ENCODE data around the gene DDX6.

DDX6 gene

GRCh38 chr11:118818130-118818529 lies 27.2 kb upstream of the DDX6 start:
- Histone ChIP-seq H3K9ac (no peak overlapping the region), H3K9me3 (ENCODE audit: control insufficient read depth, low read length) (no peaks in the 10 kb centered on the region), H3K4me3 (ENCODE audit: low read depth, low read length) (no peak overlapping the region), H3K4me2 (ENCODE audit: low read length) (no peak overlapping the region), H3K27me3 (ENCODE audit: control insufficient read depth, insufficient read depth, low read length) (no peaks in the 10 kb centered on the region), H3K27ac (no peak overlapping the region), H3K36me3 (ENCODE audit: control insufficient read depth, insufficient read depth, low read length) (no peaks in the 10 kb centered on the region), H3K4me1 (peaks cover 4% of the 10 kb centered on the region), H3K79me2 (no peaks in the 10 kb centered on the region), H2AFZ (no peak overlapping the region)
- TF ChIP-seq CTCF (IDR thresholded peaks at IDR 0.05): no peak

GRCh38 chr11:118813551-118813950 lies 22.6 kb upstream of the DDX6 start:
- Histone ChIP-seq H3K36me3 (ENCODE audit: control insufficient read depth, insufficient read depth, low read length) (no peaks in the 10 kb centered on the region), H3K9me3 (ENCODE audit: control insufficient read depth, low read length) (no peaks in the 10 kb centered on the region), H3K9ac (no peak overlapping the region), H2AFZ (no peak overlapping the region), H3K4me2 (ENCODE audit: low read length) (no peak overlapping the region), H3K4me3 (ENCODE audit: low read depth, low read length) (no peak overlapping the region), H3K79me2 (no peaks in the 10 kb centered on the region), H3K27ac (no peak overlapping the region), H3K27me3 (ENCODE audit: control insufficient read depth, insufficient read depth, low read length) (no peaks in the 10 kb centered on the region), H3K4me1 (no peaks in the 10 kb centered on the region)
- no peak for TF ChIP-seq CTCF (IDR thresholded peaks at IDR 0.05)

GRCh38 chr11:118812485-118812884 lies 21.5 kb upstream of the DDX6 start:
- no peak overlapping the region for H3K9ac ChIP-seq
- no peak overlapping the region for H3K4me2 ChIP-seq (ENCODE audit: low read length)
- H2AFZ ChIP-seq: no peak overlapping the region
- H3K79me2 ChIP-seq: no peaks in the 10 kb centered on the region
- H3K27me3 ChIP-seq (ENCODE audit: control insufficient read depth, insufficient read depth, low read length): no peaks in the 10 kb centered on the region
- no peaks in the 10 kb centered on the region for H3K9me3 ChIP-seq (ENCODE audit: control insufficient read depth, low read length)
- no peaks in the 10 kb centered on the region for H3K36me3 ChIP-seq (ENCODE audit: control insufficient read depth, insufficient read depth, low read length)
- H3K4me3 ChIP-seq (ENCODE audit: low read depth, low read length): no peak overlapping the region
- no peak overlapping the region for H3K27ac ChIP-seq
- TF ChIP-seq CTCF (IDR thresholded peaks at IDR 0.05): no peak
- H3K4me1 ChIP-seq: no peaks in the 10 kb centered on the region

GRCh38 chr11:118807800-118808778 lies 17.1 kb upstream of the DDX6 start:
- no peaks in the 10 kb centered on the region for H3K79me2 ChIP-seq
- H3K27ac ChIP-seq: no peak overlapping the region
- H3K36me3 ChIP-seq (ENCODE audit: control insufficient read depth, insufficient read depth, low read length): no peaks in the 10 kb centered on the region
- TF ChIP-seq CTCF (IDR thresholded peaks at IDR 0.05): no peak
- H3K4me2 ChIP-seq (ENCODE audit: low read length): no peak overlapping the region
- no peak overlapping the region for H2AFZ ChIP-seq
- H3K9ac ChIP-seq: no peak overlapping the region
- H3K9me3 ChIP-seq (ENCODE audit: control insufficient read depth, low read length): no peaks in the 10 kb centered on the region
- no peak overlapping the region for H3K4me3 ChIP-seq (ENCODE audit: low read depth, low read length)
- H3K4me1 ChIP-seq: no peaks in the 10 kb centered on the region
- H3K27me3 ChIP-seq (ENCODE audit: control insufficient read depth, insufficient read depth, low read length): no peaks in the 10 kb centered on the region

GRCh38 chr11:118806400-118806799 lies 15.4 kb upstream of the DDX6 start:
- no peak overlapping the region for H3K9ac ChIP-seq
- H3K4me2 ChIP-seq (ENCODE audit: low read length): no peak overlapping the region
- no peaks in the 10 kb centered on the region for H3K9me3 ChIP-seq (ENCODE audit: control insufficient read depth, low read length)
- no peaks in the 10 kb centered on the region for H3K36me3 ChIP-seq (ENCODE audit: control insufficient read depth, insufficient read depth, low read length)
- H3K27ac ChIP-seq: no peak overlapping the region
- H2AFZ ChIP-seq: no peak overlapping the region
- H3K4me1 ChIP-seq: no peaks in the 10 kb centered on the region
- no peaks in the 10 kb centered on the region for H3K79me2 ChIP-seq
- TF ChIP-seq CTCF (IDR thresholded peaks at IDR 0.05): no peak
- no peaks in the 10 kb centered on the region for H3K27me3 ChIP-seq (ENCODE audit: control insufficient read depth, insufficient read depth, low read length)
- H3K4me3 ChIP-seq (ENCODE audit: low read depth, low read length): no peak overlapping the region
